GM23338 (cell line): ENCODE measurements around the gene IGFBP5. TPM values are rescaled to one million over a fixed set of nuclear protein-coding genes. Genes with fewer than 3 reads are reported as not detected.

Experiments used
- ATAC-seq: fragments of 200-7000 bp; cut with Tn5 transposase; 3 replicates; pipeline ENCODE4 v1.9.1; 2020
- DNase-seq: peaks from one replicate; pipeline ENCODE4 v3.0.0-alpha.2; 2015; ENCODE audit warnings: low spot score
- H2AFZ ChIP-seq: fragments of 200-600 bp; sonication (generic); 2 replicates; pipeline ENCODE4 v1.8.0; 2016; ENCODE audit warnings: antibody characterized with exemption, mild to moderate bottlenecking, moderate library complexity
- H3F3A ChIP-seq: fragments of 200-600 bp; sonication (generic); replicated peaks from 2 replicates; pipeline ENCODE4 v1.8.0; 2017; ENCODE audit warnings: antibody characterized with exemption, mixed run types, low read depth
- H3K27ac ChIP-seq: fragments of 200-600 bp; sonication (generic); 2 replicates; pipeline ENCODE4 v1.6.1; 2016; ENCODE audit warnings: low read depth
- H3K27me3 ChIP-seq: fragments of 200-600 bp; sonication (generic); 2 replicates; pipeline ENCODE4 v1.8.0; 2016; ENCODE audit warnings: mild to moderate bottlenecking, mixed run types, moderate library complexity; ENCODE audit not compliant: insufficient read depth
- H3K36me3 ChIP-seq: fragments of 200-600 bp; sonication (generic); 2 replicates; pipeline ENCODE4 v1.8.0; 2016; ENCODE audit warnings: mild to moderate bottlenecking; ENCODE audit not compliant: insufficient read depth
- H3K4me1 ChIP-seq: fragments of 200-600 bp; sonication (generic); 2 replicates; pipeline ENCODE4 v1.8.0; 2016; ENCODE audit warnings: mild to moderate bottlenecking, moderate library complexity; ENCODE audit not compliant: insufficient read depth
- H3K4me2 ChIP-seq: fragments of 200-600 bp; sonication (generic); 2 replicates; pipeline ENCODE4 v1.7.1; 2017; ENCODE audit warnings: mixed run types
- H3K4me3 ChIP-seq: fragments of 200-600 bp; sonication (generic); 2 replicates; pipeline ENCODE4 v1.6.1; 2016; ENCODE audit warnings: mixed run types
- H3K79me2 ChIP-seq: fragments of 200-600 bp; sonication (generic); replicated peaks from 2 replicates; pipeline ENCODE4 v1.8.0; 2017; ENCODE audit warnings: mild to moderate bottlenecking; ENCODE audit not compliant: insufficient read depth
- H3K9me2 ChIP-seq: fragments of 200-600 bp; sonication (generic); 2 replicates; pipeline ENCODE4 v1.8.0; 2017; ENCODE audit not compliant: insufficient read depth
- H4K20me1 ChIP-seq: fragments of 200-600 bp; sonication (generic); replicated peaks from 2 replicates; pipeline ENCODE4 v1.8.0; 2017; ENCODE audit warnings: mild to moderate bottlenecking; ENCODE audit not compliant: insufficient read depth
- H3K27ac Mint-ChIP-seq: 2 replicates; pipeline ENCODE4 v1.8.0; 2020; ENCODE audit warnings: inconsistent platforms, mild to moderate bottlenecking, moderate library complexity, mixed read lengths
- H3K27me3 Mint-ChIP-seq: 3 replicates; pipeline ENCODE4 v1.8.0; 2022; ENCODE audit warnings: low read depth, mild to moderate bottlenecking, moderate library complexity, mixed read lengths, inconsistent platforms; ENCODE audit not compliant: insufficient read depth, poor library complexity
- H3K36me3 Mint-ChIP-seq: 3 replicates; pipeline ENCODE4 v1.8.0; 2021; ENCODE audit warnings: low read depth, mild to moderate bottlenecking, inconsistent platforms, moderate library complexity, mixed read lengths
- H3K4me1 Mint-ChIP-seq: 3 replicates; pipeline ENCODE4 v1.8.0; 2020; ENCODE audit warnings: mild to moderate bottlenecking, inconsistent platforms, mixed read lengths
- H3K4me3 Mint-ChIP-seq: 3 replicates; pipeline ENCODE4 v1.8.0; 2021; ENCODE audit warnings: moderate library complexity, mild to moderate bottlenecking, inconsistent platforms, mixed read lengths
- H3K9me3 Mint-ChIP-seq: 3 replicates; pipeline ENCODE4 v1.8.0; 2020; ENCODE audit warnings: moderate library complexity, mild to moderate bottlenecking, inconsistent platforms, mixed read lengths
- EZH2 ChIP-seq: fragments of 200-600 bp; sonication (generic); IDR thresholded peaks from one replicate; pipeline ENCODE4 v1.8.0; 2017; ENCODE audit warnings: antibody characterized with exemption, mild to moderate bottlenecking, low read depth; ENCODE audit not compliant: unreplicated experiment
- NANOG ChIP-seq: IDR thresholded peaks from 2 replicates; pipeline ENCODE4 v1.6.1; 2016; ENCODE audit warnings: antibody characterized with exemption, borderline replicate concordance
- POLR2AphosphoS5 ChIP-seq: IDR thresholded peaks from 2 replicates; pipeline ENCODE4 v1.6.1; 2016; ENCODE audit warnings: antibody characterized with exemption, low read depth
- REST ChIP-seq: IDR thresholded peaks from one replicate; pipeline ENCODE4 v1.6.1; 2018; ENCODE audit warnings: antibody characterized with exemption; ENCODE audit not compliant: unreplicated experiment
- ZNF114 ChIP-seq: fragments of 250-450 bp; sonication (Bioruptor Pico); IDR thresholded peaks from 2 replicates; pipeline ENCODE4 v1.5.0; 2020; ENCODE audit warnings: mild to moderate bottlenecking, moderate library complexity
- ZNF462 ChIP-seq: fragments of 250-450 bp; sonication (Bioruptor Pico); IDR thresholded peaks from 2 replicates; pipeline ENCODE4 v1.5.0; 2020; ENCODE audit warnings: mild to moderate bottlenecking, moderate library complexity
- polyA plus RNA-seq: library from polyadenylated mRNA; unstranded; fragments of >200 nt; fragmentation: Nextera tagmentation; extraction: Ambion mirVana; gene quantifications from 2 replicates; pipeline ENCODE4 v1.2.1, GENCODE V29; 2016
- total RNA-seq: library from RNA; depleted of rRNA; stranded (reverse); fragments of >200 nt; shearing (Covaris generic); gene quantifications from 2 replicates; pipeline ENCODE4 v1.2.3, GENCODE V29; 2014; rRNA removed

IGFBP5 gene
- total and polyA plus RNA-seq, 2 experiments from 2014 or later, result 0.70 to 2.5 TPM

- Mint-ChIP-seq H3K27ac (no peak overlapping the region), H3K27me3 (peaks cover 16% of the 10 kb centered on the region), H3K4me3 (no peak overlapping the region), H3K4me1 (peaks cover 37% of the 10 kb centered on the region), H3K36me3 (no peaks in the 10 kb centered on the region), H3K9me3 (no peaks in the 10 kb centered on the region; the same call in 2 of the 3 replicates)
- TF ChIP-seq ZNF114 (CRISPR knock-in tag) (no peak), POLR2AphosphoS5 (no peak), NANOG (no peak), ZNF462 (CRISPR knock-in tag) (no peak), EZH2 (no peak), REST (no peak)
- 0 out of 2 replicates have a peak, but pooled peaks cover 2% of the 10 kb centered on the region for H3F3A ChIP-seq
- DNase-seq (no peak), ATAC-seq (no peak)
- H4K20me1 ChIP-seq, result no peaks in the 10 kb centered on the region
- H3K4me1 ChIP-seq, result peaks cover 26% of the 10 kb centered on the region
- no peaks in the 10 kb centered on the region for H3K27me3 ChIP-seq
- no peaks in the 10 kb centered on the region for H3K9me2 ChIP-seq
- no peak overlapping the region for H2AFZ ChIP-seq
- H3K27ac ChIP-seq, result no peak overlapping the region
- no peaks in the 10 kb centered on the region for H3K36me3 ChIP-seq
- H3K4me3 ChIP-seq, result no peak overlapping the region
- no peak overlapping the region for H3K4me2 ChIP-seq
- no peaks in the 10 kb centered on the region for H3K79me2 ChIP-seq
These were observed 72.8 kb downstream of the IGFBP5 start for GRCh38 chr2:216622526-216622925.

Other genes starting within 250 kb of the IGFBP5 start
- gene RPL37A, start 196.7 kb downstream of the IGFBP5 start, total RNA-seq, result 879 and 1,118 TPM in 2 replicates
- gene RPL37A, start 196.7 kb downstream of the IGFBP5 start, polyA plus RNA-seq, result 5,036 and 5,564 TPM in 2 replicates
- gene IGFBP2, start 62.1 kb downstream of the IGFBP5 start, total RNA-seq, result 309 and 364 TPM in 2 replicates
- gene IGFBP2, start 62.1 kb downstream of the IGFBP5 start, polyA plus RNA-seq, result 177 and 235 TPM in 2 replicates
- not detected in 2 replicates for gene TNP1, start 164.5 kb upstream of the IGFBP5 start, total RNA-seq
- gene TNP1, start 164.5 kb upstream of the IGFBP5 start, polyA plus RNA-seq, result not detected in 2 replicates